Activated B cell treated with CpG ODN at 0.5 μM for 24 hours (primary cell): ENCODE results near the gene PRR27. TPM values are rescaled to one million over a fixed set of nuclear protein-coding genes. Genes with fewer than 3 reads are reported as not detected.

Experiments used
- ATAC-seq: fragments of 200-7000 bp; cut with Tn5 transposase; one replicate; pipeline ENCODE4 v1.10.0; 2021; ENCODE audit warnings: low read depth, mild to moderate bottlenecking, moderate library complexity
- CTCF ChIA-PET: fragments of 350-600 bp; sonication (Branson Sonifier 250); formaldehyde crosslinking; loops from one replicate; lab custom pipeline; 2021; ENCODE audit warnings: antibody characterized with exemption; lab: Charles Lee
- POLR2A ChIA-PET: fragments of 350-600 bp; sonication (Branson Sonifier 250); formaldehyde crosslinking; loops from one replicate; lab custom pipeline; 2021; ENCODE audit warnings: antibody characterized with exemption; lab: Charles Lee
- DNase-seq: peaks from one replicate; pipeline ENCODE4 v3.0.0; 2022
- H3K27ac Mint-ChIP-seq: one replicate; pipeline ENCODE4 v1.8.0; 2020; ENCODE audit warnings: mixed read lengths
- H3K27me3 Mint-ChIP-seq: one replicate; pipeline ENCODE4 v1.8.0; 2021; ENCODE audit warnings: mixed read lengths
- H3K36me3 Mint-ChIP-seq: one replicate; pipeline ENCODE4 v1.8.0; 2021; ENCODE audit warnings: low read depth, mixed read lengths
- H3K4me1 Mint-ChIP-seq: one replicate; pipeline ENCODE4 v1.8.0; 2021; ENCODE audit warnings: mixed read lengths
- H3K4me3 Mint-ChIP-seq: one replicate; pipeline ENCODE4 v1.8.0; 2020; ENCODE audit warnings: mild to moderate bottlenecking, mixed read lengths
- H3K9me3 Mint-ChIP-seq: one replicate; pipeline ENCODE4 v1.8.0; 2020; ENCODE audit warnings: mixed read lengths
- CTCF ChIP-seq: fragments of 200-600 bp; IDR thresholded peaks from one replicate; pipeline ENCODE4 v1.8.0; 2022; ENCODE audit warnings: antibody characterized with exemption, mild to moderate bottlenecking
- intact Hi-C: fragments of 100-400 bp; cut with micrococcal nuclease; formaldehyde crosslinking; loops from one replicate; pipeline ENCODE4 v1.15.1; 2024
- total RNA-seq: library from RNA; stranded (reverse); gene quantifications from 2 replicates; pipeline ENCODE4 v1.2.3, GENCODE V29; 2022

The PRR27 gene
- total RNA-seq, 1 donor from 2014 or later, result not detected

DNA sequence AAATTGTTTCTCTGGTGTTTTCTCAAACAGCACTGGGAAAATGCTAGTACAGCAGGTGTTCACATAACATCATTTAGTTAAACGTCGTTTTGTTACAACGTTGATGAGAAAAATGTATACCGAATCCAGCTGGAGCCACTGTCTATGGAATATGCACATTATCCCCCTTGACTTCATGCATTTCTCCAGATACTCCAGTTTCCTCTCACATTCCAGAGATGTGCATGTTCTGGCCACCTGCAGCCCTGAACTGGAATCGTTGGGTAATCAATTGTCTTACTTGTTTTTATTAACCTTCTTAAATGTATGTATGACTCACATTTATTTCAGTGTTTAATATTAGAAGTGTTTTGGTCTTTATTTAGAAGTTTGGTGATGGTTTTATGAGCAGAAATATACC lies 23.1 kb downstream of the PRR27 start:
- Mint-ChIP-seq H3K27ac (no peak overlapping the region), H3K27me3 (no peaks in the 10 kb centered on the region), H3K4me3 (no peak overlapping the region), H3K9me3 (no peaks in the 10 kb centered on the region), H3K4me1 (no peaks in the 10 kb centered on the region), H3K36me3 (no peaks in the 10 kb centered on the region)
- ATAC-seq, result no peak
- ChIA-PET POLR2A (no interaction called here), CTCF (no interaction called here)
- TF ChIP-seq CTCF, result no peak
- intact Hi-C loops, result no loop called here
- no peak for DNase-seq

DNA sequence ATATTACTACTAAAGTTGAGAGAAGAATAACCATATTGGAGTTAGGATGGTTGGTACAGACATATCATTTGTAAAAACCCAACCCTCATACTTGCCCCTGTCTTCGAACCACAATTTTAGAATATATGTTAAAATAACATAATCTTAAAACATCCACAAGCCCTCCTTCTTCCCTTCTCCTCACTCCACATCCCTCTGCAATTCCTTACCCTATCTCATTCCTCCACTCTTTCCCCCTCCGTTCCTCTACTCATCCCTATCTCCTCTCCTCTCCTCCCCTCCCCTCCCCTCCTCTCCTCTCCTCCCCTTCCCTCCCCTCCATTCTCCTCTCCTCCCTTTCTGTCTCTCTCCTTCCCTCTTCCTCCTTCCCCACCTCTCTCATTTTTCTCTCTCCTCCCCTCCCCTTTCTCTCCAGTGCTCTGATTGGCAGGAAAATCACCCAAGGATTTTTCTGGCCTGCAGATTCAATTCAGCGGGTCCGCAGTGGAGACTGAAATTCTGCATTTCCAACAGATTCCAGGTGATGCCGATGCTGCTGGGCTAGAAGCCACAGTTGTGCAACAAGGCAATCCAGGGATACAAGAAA lies 24.1 kb downstream of the PRR27 start:
- intact Hi-C loops, result no loop called here
- no peak for DNase-seq
- ChIA-PET POLR2A (no interaction called here), CTCF (no interaction called here)
- ATAC-seq, result no peak
- H3K9me3 Mint-ChIP-seq, result no peaks in the 10 kb centered on the region
- no peaks in the 10 kb centered on the region for H3K27me3 Mint-ChIP-seq
- H3K27ac Mint-ChIP-seq, result no peak overlapping the region
- H3K36me3 Mint-ChIP-seq, result no peaks in the 10 kb centered on the region
- H3K4me3 Mint-ChIP-seq, result no peak overlapping the region
- TF ChIP-seq CTCF, result no peak
- no peaks in the 10 kb centered on the region for H3K4me1 Mint-ChIP-seq

DNA sequence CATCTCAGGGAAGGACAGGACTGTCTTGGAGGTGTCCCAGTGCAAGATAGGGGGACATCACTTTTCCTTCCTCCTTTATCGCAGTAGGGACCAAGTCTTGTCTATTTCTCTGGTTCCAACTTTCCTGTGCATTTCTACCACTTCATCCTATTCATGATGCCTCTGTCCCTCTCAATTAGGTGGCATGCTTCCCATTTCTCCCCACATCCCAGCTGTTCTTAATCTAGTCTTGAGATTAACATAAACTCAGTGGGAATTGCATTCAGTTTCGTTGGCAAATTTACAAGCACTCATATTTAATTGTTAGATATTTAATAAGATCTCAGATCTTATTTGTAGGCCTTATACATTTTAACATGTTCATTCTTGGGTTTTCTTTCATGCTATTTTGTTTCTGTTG lies 25.8 kb downstream of the PRR27 start:
- DNase-seq (no peak), ATAC-seq (no peak)
- H3K9me3 Mint-ChIP-seq, result no peaks in the 10 kb centered on the region
- TF ChIP-seq CTCF, result no peak
- H3K27me3 Mint-ChIP-seq, result no peaks in the 10 kb centered on the region
- no peaks in the 10 kb centered on the region for H3K4me1 Mint-ChIP-seq
- ChIA-PET POLR2A (no interaction called here), CTCF (no interaction called here)
- H3K36me3 Mint-ChIP-seq, result no peaks in the 10 kb centered on the region
- no peak overlapping the region for H3K4me3 Mint-ChIP-seq
- no peak overlapping the region for H3K27ac Mint-ChIP-seq
- intact Hi-C loops, result loop anchor here (5.0 to 10.0 kb wide), 2 partner anchors 495 to 1908 kb away; no protein-coding TSS in a partner anchor

GRCh38 chr4:70181864-70182263 lies 27.8 kb downstream of the PRR27 start:
- no peaks in the 10 kb centered on the region for H3K36me3 Mint-ChIP-seq
- ChIA-PET CTCF (no interaction called here), POLR2A (no interaction called here)
- no peaks in the 10 kb centered on the region for H3K9me3 Mint-ChIP-seq
- H3K4me3 Mint-ChIP-seq, result no peak overlapping the region
- intact Hi-C loops, result loop anchor here (5.0 to 10.0 kb wide), 2 partner anchors 497 to 1910 kb away; no protein-coding TSS in a partner anchor
- no peak overlapping the region for H3K27ac Mint-ChIP-seq
- H3K27me3 Mint-ChIP-seq, result no peaks in the 10 kb centered on the region
- no peak for DNase-seq
- TF ChIP-seq CTCF, result no peak
- no peak for ATAC-seq
- no peaks in the 10 kb centered on the region for H3K4me1 Mint-ChIP-seq

- H3K27ac Mint-ChIP-seq, result no peak overlapping the region
- no peak for ATAC-seq
- ChIA-PET CTCF (interaction anchor here (2.0 kb wide), 1 partner anchor 17 kb away, joined by 6 read pairs; no protein-coding TSS in a partner anchor), POLR2A (no interaction called here)
- no peaks in the 10 kb centered on the region for H3K9me3 Mint-ChIP-seq
- TF ChIP-seq CTCF, result no peak
- H3K4me3 Mint-ChIP-seq, result no peak overlapping the region
- H3K27me3 Mint-ChIP-seq, result no peaks in the 10 kb centered on the region
- no peaks in the 10 kb centered on the region for H3K4me1 Mint-ChIP-seq
- intact Hi-C loops, result loop anchor here (5.0 to 10.0 kb wide), 2 partner anchors 498 to 1910 kb away; no protein-coding TSS in a partner anchor
- H3K36me3 Mint-ChIP-seq, result no peaks in the 10 kb centered on the region
- no peak for DNase-seq
These were observed 28.6 kb downstream of the PRR27 start for GRCh38 chr4:70182517-70183167.
